IPS-11a (cell line): ENCODE measurements around the gene RTN4RL1.

Experiments
- H3K4me3 ChIP-seq: one replicate; pipeline ENCODE4 v1.5.1; 2013; ENCODE audit warnings: low read depth, low read length, control low read depth

Gene RTN4RL1

GRCh38 chr17:1931844-1932579 is 93.1 kb downstream of the RTN4RL1 start:
- no peak overlapping the region for H3K4me3 ChIP-seq

- H3K4me3 ChIP-seq = no peak overlapping the region
These were observed 94.8 kb downstream of the RTN4RL1 start for GRCh38 chr17:1930337-1930645.

- no peak overlapping the region for H3K4me3 ChIP-seq
These were observed 96.2 kb downstream of the RTN4RL1 start for GRCh38 chr17:1928976-1929375.

GRCh38 chr17:1920948-1921351 is 104.2 kb downstream of the RTN4RL1 start:
- H3K4me3 ChIP-seq = no peak overlapping the region

- no peak overlapping the region for H3K4me3 ChIP-seq
These were observed 105.9 kb downstream of the RTN4RL1 start for GRCh38 chr17:1919201-1919600.

- no peak overlapping the region for H3K4me3 ChIP-seq
These were observed 106.6 kb downstream of the RTN4RL1 start for GRCh38 chr17:1918346-1919162.

- no peak overlapping the region for H3K4me3 ChIP-seq
These were observed 108.0 kb downstream of the RTN4RL1 start for GRCh38 chr17:1916963-1917715.

- no peak overlapping the region for H3K4me3 ChIP-seq
These were observed 108.8 kb downstream of the RTN4RL1 start for GRCh38 chr17:1916316-1916715.

- H3K4me3 ChIP-seq = no peak overlapping the region
These were observed 109.2 kb downstream of the RTN4RL1 start for GRCh38 chr17:1915889-1916288.

- H3K4me3 ChIP-seq = no peak overlapping the region
These were observed 110.5 kb downstream of the RTN4RL1 start for GRCh38 chr17:1914661-1915083.

- H3K4me3 ChIP-seq = no peak overlapping the region
These were observed 111.4 kb downstream of the RTN4RL1 start for GRCh38 chr17:1913702-1914101.

- H3K4me3 ChIP-seq = no peak overlapping the region
These were observed 113.0 kb downstream of the RTN4RL1 start for GRCh38 chr17:1912146-1912545.

- no peak overlapping the region for H3K4me3 ChIP-seq
These were observed 115.1 kb downstream of the RTN4RL1 start for GRCh38 chr17:1909985-1910384.

GRCh38 chr17:1908699-1909309 is 116.3 kb downstream of the RTN4RL1 start:
- H3K4me3 ChIP-seq = no peak overlapping the region

GRCh38 chr17:1907909-1908698 is 117.0 kb downstream of the RTN4RL1 start:
- H3K4me3 ChIP-seq = no peak overlapping the region

- no peak overlapping the region for H3K4me3 ChIP-seq
These were observed 117.9 kb downstream of the RTN4RL1 start for GRCh38 chr17:1907216-1907631.

- no peak overlapping the region for H3K4me3 ChIP-seq
These were observed 118.5 kb downstream of the RTN4RL1 start for GRCh38 chr17:1906662-1907101.

- no peak overlapping the region for H3K4me3 ChIP-seq
These were observed 119.8 kb downstream of the RTN4RL1 start for GRCh38 chr17:1905190-1905913.

- H3K4me3 ChIP-seq = no peak overlapping the region
These were observed 120.6 kb downstream of the RTN4RL1 start for GRCh38 chr17:1904273-1905182.
